ENCODE results near the gene SLC29A4. TPM values are rescaled to one million over a fixed set of nuclear protein-coding genes. Genes with fewer than 3 reads are reported as not detected.
"Not testable (repeated sequence)": the region's sequence is repeated elsewhere in the genome, so short reads cannot be mapped to it uniquely, and the experiment has no call there.

Gene SLC29A4
- total RNA-seq, 1 donor = 1.1 TPM

- Histone ChIP-seq H3K27me3 (ENCODE audit: insufficient read depth, low read length) (no peaks in the 10 kb centered on the region), H3K27ac (ENCODE audit: low read depth, low read length) (no peak overlapping the region), H3K79me2 (ENCODE audit: insufficient read depth, low read length) (no peaks in the 10 kb centered on the region), H2AFZ (ENCODE audit: low read length) (no peak overlapping the region), H4K20me1 (ENCODE audit: insufficient read depth, low read length) (no peaks in the 10 kb centered on the region), H3K4me2 (ENCODE audit: insufficient read depth, low read length) (no peak overlapping the region), H3K36me3 (ENCODE audit: insufficient read depth, low read length) (no peaks in the 10 kb centered on the region), H3K4me3 (ENCODE audit: insufficient read depth, low read length) (no peak overlapping the region), H3K4me1 (ENCODE audit: insufficient read depth, low read length) (no peaks in the 10 kb centered on the region), H3K9me3 (ENCODE audit: low read depth, low read length) (no peaks in the 10 kb centered on the region)
- no peak for DNase-seq (ENCODE audit: insufficient read length, low spot score, missing footprints)
- no peak for TF ChIP-seq CTCF (IDR thresholded peaks at IDR 0.05; ENCODE audit: extremely low read depth, low read depth, low read length)
Observed at GRCh38 chr7:5255832-5256231, 26.9 kb upstream of the SLC29A4 start.

GRCh38 chr7:5260530-5261068, 22.1 kb upstream of the SLC29A4 start:
- H3K4me1 ChIP-seq (ENCODE audit: insufficient read depth, low read length); DNase-seq (ENCODE audit: insufficient read length, low spot score, missing footprints); H4K20me1 ChIP-seq (ENCODE audit: insufficient read depth, low read length); H3K4me2 ChIP-seq (ENCODE audit: insufficient read depth, low read length); H3K4me3 ChIP-seq (ENCODE audit: insufficient read depth, low read length); H3K27me3 ChIP-seq (ENCODE audit: insufficient read depth, low read length); H3K36me3 ChIP-seq (ENCODE audit: insufficient read depth, low read length); H3K27ac ChIP-seq (ENCODE audit: low read depth, low read length); H3K9me3 ChIP-seq (ENCODE audit: low read depth, low read length); H3K79me2 ChIP-seq (ENCODE audit: insufficient read depth, low read length); H2AFZ ChIP-seq (ENCODE audit: low read length): not testable (repeated sequence)

- not testable (repeated sequence) for H3K79me2 ChIP-seq (ENCODE audit: insufficient read depth, low read length); H2AFZ ChIP-seq (ENCODE audit: low read length); H3K36me3 ChIP-seq (ENCODE audit: insufficient read depth, low read length); H3K4me2 ChIP-seq (ENCODE audit: insufficient read depth, low read length); H3K4me1 ChIP-seq (ENCODE audit: insufficient read depth, low read length); H3K9me3 ChIP-seq (ENCODE audit: low read depth, low read length); DNase-seq (ENCODE audit: insufficient read length, low spot score, missing footprints); H3K27ac ChIP-seq (ENCODE audit: low read depth, low read length); H3K27me3 ChIP-seq (ENCODE audit: insufficient read depth, low read length); H4K20me1 ChIP-seq (ENCODE audit: insufficient read depth, low read length); H3K4me3 ChIP-seq (ENCODE audit: insufficient read depth, low read length)
Observed at GRCh38 chr7:5263066-5263465, 19.7 kb upstream of the SLC29A4 start.

GRCh38 chr7:5265320-5266190, 17.2 kb upstream of the SLC29A4 start:
- TF ChIP-seq CTCF (IDR thresholded peaks at IDR 0.05; ENCODE audit: extremely low read depth, low read depth, low read length) = no peak
- Histone ChIP-seq H2AFZ (ENCODE audit: low read length) (no peak overlapping the region), H3K4me2 (ENCODE audit: insufficient read depth, low read length) (no peak overlapping the region), H3K79me2 (ENCODE audit: insufficient read depth, low read length) (no peaks in the 10 kb centered on the region), H4K20me1 (ENCODE audit: insufficient read depth, low read length) (no peaks in the 10 kb centered on the region), H3K27ac (ENCODE audit: low read depth, low read length) (no peak overlapping the region), H3K27me3 (ENCODE audit: insufficient read depth, low read length) (no peaks in the 10 kb centered on the region), H3K9me3 (ENCODE audit: low read depth, low read length) (no peaks in the 10 kb centered on the region), H3K36me3 (ENCODE audit: insufficient read depth, low read length) (no peaks in the 10 kb centered on the region), H3K4me3 (ENCODE audit: insufficient read depth, low read length) (no peak overlapping the region), H3K4me1 (ENCODE audit: insufficient read depth, low read length) (no peaks in the 10 kb centered on the region)
- peak; percentile 6 for DNase-seq (ENCODE audit: insufficient read length, low spot score, missing footprints)

Measured in osteoblast (primary cell).